D341Med (cell line): ENCODE data around the gene HYAL3.
"Not testable (repeated sequence)": the region's sequence is repeated elsewhere in the genome, so short reads cannot be mapped to it uniquely, and the experiment has no call there.

Source experiments
- DNase-seq: peaks from one replicate; pipeline ENCODE4 v3.0.0; 2012; ENCODE audit warnings: low spot score

The HYAL3 gene

DNA sequence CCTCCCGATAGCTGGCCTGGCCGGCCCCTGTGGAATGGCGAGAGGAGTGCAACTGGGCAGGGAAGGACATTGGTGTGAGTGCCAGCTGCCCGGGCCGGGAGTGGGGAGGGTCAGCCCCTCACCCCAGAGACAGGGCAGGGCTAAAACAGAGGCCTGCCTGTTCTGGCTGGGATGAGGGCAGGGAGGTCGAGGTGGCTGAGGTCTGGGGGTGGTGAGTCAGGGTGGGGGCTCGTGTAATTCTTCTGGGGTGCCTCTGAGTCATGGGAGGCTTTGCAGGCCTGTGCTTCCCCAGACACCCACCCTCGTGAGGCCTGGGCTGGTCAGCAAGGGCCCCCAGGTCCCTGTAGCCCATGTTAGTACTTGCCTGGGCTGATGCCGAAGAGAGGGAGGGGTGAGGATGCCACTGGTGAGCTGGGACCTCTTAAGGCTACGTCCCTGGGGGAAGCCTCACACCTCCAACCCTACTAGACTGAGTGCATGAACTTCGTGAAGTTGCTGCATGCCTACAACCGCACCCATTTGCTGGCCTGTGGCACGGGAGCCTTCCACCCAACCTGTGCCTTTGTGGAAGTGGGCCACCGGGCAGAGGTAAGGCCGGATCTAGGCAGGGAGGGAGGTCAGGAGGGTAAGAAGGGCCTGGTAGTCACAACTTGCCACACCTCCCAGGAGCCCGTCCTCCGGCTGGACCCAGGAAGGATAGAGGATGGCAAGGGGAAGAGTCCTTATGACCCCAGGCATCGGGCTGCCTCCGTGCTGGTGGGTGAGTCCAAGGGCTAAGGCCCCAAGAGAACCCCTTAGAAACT lies 28.6 kb downstream of the HYAL3 start:
- DNase-seq = no peak

DNA sequence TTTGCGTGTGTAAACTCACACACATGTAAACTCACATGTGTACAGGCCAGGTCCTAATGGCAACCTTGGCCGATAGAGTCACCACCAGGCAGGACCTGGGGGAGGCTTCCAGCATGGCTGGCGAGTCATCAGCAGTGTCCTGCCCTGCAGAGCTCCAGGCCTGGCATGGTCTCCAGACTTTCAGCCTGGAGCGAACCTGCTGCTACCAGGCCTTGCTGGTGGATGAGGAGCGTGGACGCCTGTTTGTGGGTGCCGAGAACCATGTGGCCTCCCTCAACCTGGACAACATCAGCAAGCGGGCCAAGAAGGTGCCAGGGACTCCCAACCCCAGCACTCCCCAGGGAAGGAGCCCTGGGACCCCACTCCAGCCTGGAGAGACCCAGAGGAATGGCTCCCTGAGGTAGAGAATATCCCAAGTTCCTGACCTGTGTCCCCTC lies 29.2 kb downstream of the HYAL3 start:
- no peak for DNase-seq

DNA sequence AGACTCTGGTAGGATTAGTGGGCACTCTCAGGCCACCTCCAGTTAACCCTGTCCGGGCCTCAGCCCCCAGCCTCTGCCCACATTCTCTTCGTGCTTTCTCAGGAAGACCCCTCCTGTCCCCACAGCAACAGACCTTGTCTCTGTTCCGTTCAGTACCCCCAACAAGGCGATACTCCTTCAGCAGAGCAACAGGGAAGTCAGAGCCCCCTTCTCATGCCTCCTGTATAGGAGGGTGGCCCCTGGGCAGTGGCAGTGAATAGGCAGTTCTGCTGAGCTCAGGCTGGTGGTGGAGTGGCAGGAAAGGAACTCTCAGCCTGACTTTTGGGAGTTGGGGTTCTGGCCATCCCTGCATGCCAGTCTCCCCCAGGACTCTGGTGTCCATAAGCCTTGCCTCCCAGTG lies 29.7 kb downstream of the HYAL3 start:
- no peak for DNase-seq

DNA sequence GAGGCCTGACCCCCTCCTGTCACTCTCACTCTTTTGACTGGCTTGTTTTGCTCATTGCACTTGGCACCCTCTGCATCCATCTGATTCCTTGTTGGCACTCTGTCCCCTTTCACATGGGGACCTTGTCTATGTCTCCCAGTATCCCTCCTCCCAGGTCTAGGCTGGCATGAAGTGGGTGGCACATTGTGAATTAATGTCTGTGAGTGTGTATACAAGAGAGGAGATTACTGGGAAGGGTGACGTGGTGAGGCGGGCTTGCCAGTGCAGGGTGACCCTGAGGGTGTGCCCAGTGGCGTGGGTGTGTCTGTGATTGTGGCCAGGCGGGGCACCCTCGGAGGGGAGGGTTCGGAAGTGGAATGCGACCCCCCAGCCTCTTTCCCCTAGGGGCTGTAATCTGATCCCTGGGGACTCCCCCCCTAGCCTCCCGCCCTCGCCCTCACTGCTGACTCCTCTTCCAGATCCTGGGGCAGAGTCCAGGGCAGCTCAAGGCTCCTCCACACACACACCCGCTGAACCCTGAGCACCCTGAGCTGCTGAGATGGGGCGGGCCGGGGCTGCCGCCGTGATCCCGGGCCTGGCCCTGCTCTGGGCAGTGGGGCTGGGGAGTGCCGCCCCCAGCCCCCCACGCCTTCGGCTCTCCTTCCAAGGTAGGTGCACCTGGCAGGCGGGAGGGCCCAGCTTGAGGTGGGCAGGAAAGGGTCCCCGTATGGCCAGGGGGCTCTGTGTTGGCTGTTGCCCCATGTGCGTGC lies 30.3 kb downstream of the HYAL3 start, which contains the start of gene SEMA3B:
Gene SEMA3B, plus strand, starts transcription at position 445 of the 749 bp plus-strand sequence. Its CDS starts 94 bp downstream, at position 539.
- peak; percentile 56 for DNase-seq

DNA sequence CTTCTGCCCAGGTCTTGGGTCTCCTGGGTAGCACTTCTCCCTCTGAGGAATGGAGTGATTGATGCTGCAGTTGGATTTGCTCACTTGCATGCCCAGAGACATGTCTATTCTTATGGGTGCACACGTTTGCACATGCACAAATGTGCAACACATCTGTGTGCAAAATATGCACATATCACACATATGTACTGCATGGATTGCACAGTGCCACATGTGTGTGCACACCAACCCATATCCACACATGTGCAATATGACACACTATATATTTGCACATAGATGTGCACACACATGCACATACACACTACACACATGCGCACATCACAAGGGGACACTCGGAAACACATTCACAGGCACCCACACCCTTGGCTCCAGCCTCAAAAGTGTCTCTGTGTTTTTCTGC lies 30.9 kb downstream of the HYAL3 start:
- no peak for DNase-seq

DNA sequence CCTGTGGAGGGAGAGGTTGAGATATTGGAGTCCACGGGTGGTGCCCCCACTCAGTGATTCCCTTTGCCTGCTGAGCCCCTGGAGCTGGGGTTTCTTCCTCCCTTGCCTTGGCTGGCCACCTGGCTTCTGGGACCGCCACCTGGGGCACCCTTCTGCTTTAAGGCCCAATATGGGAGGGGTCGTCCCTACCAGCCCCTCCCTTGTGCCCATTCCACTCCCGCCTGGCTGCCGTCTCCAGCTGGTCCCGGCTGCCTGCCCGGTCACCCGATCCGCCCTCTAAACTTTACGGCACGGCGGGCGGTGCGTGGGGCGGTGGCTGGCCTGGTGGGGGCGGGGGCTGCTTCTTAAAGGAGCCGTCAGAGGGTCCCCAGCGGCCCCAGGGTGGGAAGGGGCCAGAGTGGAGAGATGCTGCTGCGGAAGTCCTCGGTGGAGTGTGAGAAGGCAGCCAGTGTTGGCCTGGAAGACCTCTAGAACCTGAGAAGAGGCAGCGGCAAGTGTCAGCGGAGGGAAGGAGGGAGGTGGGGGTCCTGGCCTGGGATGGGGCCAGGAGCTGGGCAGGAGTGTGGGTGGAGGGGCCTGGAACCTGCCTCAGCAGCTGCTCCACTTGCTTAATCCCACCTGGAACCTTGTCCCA lies 31.8 kb downstream of the HYAL3 start:
- DNase-seq = peak; percentile 49

DNA sequence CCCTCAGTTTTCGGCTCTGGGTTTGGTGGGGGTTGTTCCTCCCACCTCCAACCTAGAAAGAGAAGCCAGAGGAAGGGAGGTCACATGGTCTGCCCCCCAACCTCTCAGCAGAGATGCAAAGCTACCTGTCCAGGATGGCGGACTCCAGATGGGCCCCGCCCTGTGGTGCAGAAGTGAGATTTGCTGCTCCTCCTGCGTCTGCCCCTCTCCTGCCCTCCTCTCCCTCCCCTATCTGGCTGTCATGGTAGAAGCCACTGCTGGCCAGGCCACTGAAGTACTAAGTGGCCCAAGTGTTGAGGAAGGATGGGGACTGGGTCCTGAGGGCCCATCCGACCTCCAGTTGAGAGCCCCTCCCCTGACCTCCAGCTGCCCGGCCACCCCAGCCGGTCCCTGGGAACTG lies 32.4 kb downstream of the HYAL3 start:
- DNase-seq = no peak

DNA sequence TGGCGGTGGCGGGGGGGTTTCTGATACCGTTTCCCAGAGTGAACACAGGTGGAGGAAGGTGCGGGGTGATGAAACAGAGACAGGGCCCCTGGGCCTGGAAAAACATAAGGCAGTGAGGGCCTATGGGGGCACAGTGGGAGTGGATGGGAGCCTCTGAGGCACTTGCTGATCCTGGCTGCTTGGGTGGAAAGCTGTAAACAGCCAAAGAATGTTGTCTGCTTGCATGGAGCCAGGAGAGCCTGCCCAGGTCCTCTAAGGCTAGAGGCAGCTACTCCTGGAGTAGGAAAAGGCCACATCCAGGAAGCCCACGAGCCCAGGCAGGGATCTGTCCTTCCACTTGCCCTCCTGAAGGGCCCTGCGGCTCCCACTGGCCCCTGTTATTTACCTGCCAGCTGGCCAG lies 33.2 kb downstream of the HYAL3 start:
- DNase-seq = no peak

DNA sequence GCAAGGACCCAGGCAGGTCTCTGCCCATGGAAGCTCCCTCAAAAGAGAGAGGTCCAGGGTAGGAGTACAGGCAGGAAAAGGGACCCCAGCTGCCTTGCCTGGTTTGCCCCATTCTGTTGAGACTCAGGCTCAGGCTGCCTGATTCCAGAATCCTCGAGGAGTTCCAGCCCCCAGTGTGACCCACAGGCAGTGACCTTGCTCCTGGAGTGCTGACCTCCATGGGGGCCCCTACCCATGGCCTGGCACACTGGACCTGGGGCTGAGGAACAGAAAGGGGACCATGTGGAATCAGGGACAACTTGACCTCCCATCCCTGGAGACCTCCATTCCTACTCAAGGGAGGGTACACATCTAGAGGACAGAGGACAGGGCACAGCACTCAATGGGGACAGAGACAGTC lies 33.6 kb downstream of the HYAL3 start:
- DNase-seq = no peak

DNA sequence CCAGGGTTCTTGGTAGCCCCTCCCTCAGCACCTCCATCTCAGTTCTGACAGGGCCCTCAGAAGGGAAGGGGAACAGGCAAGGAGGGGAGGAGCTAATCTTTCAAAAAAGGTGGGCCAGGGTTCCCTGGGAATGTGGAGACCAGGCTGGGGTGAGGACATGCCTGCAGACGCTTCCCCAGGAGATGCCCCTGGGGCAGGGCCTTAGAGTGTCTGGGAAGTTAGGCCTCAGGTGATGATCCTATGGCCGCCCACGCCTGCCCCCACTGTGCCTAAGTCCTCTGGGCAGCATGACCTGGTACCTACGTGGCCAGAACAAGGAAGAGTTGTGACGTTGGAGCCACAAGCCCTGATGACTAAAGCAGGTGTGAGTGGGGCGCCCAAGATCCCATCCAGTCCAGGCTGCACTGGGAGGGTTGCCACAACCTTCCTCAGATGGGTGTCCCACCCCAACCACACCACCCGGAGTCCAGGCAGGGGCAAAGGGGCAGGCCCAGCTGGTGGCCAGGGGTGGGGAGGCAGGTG lies 34.2 kb downstream of the HYAL3 start:
- DNase-seq = no peak

DNA sequence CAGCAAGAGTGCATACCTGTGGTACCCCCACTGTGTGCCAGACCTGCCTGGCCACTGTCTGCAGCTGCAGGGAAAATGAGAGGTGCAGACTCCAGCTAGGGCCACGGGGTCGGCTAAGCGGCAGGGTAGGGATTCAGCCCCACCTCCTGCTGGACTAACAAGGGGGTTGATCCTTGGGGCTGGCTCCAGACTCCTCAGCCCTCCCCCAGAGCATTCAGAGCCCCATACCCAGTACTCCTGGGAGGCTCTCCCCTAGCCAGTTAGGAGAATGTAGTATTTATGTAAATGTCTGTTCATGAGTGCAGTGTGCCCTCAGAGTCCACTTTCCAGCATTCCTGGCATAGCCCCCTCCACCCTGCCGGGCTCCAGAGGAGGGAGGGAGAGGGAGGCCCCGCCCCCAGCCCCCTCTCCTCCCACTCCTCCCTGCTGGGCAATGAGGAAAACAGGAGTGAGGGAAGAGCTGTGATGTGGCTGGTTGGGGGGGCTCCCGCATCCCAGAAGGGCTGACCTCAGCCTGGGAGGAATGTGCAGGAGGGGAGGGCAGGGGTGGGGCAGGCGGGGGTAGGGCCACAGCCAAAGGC lies 34.7 kb downstream of the HYAL3 start:
- no peak for DNase-seq

DNA sequence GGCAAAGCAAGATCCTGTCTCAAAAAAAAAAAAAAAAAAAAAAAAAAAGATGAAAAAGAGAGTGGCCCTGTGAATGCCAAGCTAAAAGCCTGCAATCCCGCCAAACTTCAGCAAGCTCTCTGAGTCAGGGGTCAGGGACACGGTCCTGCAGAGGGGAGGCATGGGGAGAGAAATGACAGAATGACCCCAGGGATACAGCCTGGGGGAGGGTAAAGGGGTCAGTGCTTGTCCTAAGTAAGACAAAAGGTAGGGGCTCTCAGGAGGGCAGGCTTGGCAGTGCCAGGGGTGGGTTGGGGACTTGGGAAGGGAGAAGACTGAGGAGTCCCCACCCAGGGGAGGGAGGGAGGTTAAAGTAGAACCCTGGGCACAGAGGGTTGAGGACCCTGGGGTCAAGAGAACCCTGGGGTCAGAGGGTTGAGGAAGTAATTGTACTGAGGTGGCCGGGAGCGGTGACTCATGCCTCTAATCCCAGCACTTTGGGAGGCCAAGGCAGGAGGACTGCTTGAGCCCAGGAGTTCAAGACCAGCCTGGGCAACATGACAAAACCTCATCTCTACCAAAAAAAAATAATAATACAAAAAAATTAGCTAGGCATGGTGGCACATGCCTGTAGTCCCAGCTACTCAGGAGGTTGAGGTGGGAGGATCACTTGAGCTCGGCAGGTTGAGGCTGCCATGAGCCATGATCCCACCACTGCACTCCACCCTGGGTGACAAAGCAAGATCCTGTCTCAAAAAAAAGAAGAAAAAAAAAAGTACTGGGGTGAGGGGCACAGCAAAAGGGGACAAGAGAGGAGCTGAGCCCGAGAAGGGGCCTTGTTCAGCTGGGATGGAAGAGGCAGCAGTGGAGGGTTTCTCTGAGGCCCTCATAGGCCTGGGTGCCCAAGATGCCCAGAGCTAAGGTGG lies 35.5 kb downstream of the HYAL3 start:
- DNase-seq = no peak

DNA sequence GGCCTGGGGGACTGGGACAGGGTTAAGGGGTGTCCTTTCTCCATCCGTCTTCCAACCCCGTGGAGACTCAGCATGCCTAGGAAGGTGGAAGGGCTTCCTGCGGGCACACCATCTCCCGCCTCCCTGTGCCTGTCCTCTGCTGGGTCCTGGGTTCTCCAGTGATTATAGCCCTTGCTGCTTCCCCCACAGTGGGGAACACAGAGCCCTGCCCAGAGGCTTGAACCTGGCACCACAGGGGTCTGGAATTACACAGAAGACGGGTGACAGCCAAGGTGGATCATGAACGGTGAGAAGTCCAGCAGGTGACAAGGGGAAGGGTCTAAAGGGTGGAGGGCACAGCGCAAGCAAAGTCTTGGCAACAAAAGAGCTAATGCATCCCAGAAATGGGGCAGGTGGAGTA lies 36.4 kb downstream of the HYAL3 start:
- DNase-seq = no peak

DNA sequence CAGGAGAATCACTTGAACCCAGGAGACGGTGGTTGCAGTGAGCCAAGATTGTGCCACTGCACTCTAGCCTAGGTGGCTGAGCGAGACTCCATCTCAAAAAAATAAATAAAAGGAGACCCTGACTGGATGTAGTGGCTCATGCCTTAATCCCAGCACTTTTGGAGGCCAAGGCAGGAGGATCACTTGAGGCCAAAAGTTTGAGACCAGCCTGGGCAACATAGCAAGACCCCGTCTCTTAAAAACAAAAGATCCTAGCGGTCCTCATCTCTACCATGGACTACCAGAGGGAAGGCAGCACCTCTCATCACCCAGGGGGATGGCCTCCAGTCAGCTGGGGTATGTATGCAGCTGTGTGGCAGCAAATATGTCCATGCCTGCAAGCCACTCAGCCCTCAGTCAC lies 37.0 kb downstream of the HYAL3 start:
- DNase-seq = not testable (repeated sequence)

DNA sequence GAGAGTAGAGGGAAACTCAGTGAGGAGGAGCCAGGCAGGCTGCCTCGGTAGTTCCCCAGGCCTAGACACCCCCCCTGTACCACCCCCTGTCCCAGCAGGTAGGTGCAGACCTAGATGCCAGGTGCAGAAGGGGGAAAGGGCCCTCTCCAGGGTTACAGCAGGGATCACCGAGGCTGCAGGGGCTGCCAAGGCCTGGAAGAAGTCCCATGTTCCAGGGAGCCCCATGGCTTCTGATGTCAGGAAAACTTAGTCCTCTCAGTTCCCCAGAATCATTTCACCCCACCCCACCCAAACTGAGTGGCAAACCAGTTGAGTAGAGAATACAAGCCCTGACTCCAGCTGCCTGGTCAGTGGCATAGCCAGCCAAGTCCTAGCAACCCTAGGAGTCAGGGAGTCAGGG lies 37.7 kb downstream of the HYAL3 start:
- DNase-seq = no peak

DNA sequence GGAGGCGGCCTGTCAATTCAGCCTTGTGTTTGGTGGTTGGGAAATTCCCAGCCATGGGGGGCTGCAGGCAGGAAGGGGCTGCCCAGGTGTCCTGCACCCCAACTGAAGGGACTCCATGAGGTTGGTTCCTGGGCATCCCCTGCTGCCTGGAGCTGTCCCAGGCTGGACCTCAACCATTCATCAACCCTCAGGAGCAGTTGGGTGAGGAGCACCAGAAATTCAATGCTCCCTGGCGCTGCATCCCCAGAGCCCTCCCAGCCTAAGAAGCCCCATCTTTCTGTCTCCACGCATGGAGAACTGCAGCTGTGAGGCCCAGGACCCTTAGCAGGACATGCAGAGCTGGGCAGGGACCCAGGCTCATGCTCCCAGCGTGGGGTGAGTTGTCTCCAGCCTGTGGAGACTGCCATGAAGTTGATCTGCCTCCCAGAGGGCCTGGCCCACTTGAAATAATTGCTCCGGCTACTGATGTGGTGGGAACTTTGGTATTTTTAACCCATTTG lies 38.2 kb downstream of the HYAL3 start:
- DNase-seq = no peak

DNA sequence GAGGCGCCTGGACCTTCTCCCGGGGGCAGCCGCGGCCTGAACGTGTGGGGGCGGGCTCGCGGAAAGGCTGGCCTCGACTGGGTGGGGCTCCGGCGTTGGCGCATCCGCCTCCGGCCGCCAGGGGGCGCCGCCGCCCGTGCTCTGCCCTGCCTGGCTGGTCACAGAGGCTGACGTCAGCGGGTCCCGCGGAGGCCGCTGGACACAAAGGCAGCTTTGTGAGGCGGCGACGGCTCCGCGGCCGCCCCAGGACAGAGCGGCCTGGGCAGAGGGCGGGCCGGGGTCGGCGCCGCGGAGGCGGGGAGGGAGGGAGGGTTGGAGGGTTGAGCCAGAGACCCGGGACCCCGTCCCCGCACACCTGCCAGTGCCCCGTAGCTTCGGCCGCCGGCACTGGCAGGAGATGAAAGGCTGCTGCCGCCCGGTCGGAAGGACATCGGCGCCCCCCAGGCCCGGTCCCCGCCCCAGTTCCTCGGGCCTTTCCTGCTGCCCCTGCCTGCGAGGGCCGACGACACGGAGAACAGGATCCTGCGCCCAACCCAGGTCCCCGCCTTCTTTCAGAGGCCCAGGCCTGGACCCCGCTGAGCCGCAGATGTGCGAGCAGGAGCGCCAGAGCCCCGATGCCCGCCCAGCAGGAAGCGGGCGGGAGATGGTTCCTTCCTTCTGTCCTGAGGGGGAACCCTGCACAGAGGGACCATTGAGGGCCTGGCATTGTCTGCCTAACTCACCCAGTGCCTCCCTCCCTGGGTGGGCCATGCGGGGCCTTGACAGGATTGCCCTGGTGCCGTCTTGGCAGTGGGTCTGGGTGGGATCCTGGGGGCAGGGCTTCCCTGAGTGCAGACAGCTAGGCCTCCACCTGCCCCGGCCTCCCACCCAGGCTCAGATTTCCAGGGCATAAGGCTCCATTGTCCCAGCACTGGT lies 38.9 kb downstream of the HYAL3 start:
- peak; percentile 98 for DNase-seq

DNA sequence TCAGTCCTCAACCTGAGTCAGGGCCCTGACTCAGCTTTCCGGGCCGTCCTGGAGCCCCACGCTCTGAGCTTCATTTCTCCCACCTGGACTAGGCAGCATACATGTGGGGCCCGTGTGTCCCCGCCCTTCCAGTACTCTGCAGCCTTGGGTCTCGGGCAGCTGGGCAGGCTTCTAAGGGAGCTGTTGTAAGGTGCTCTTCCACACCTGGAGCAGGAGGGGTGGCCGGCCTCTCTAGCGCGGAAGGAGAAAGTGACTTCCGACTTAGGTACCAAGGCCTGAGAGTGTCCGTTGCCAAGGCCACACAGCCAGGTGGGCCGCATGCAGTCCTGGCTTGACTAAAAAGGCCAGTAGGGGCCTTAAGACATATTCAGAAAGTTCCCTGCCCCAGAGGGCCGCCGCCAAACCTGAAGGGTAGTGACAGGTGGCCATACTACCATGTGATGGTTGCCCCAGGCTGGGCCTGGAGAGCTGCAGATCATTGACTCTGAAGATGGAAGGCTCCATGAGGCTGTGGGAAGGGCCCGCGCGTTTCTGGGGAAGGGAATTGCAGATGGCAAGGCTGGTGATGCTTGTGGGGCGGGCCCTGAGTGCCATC lies 39.7 kb downstream of the HYAL3 start:
- no peak for DNase-seq

DNA sequence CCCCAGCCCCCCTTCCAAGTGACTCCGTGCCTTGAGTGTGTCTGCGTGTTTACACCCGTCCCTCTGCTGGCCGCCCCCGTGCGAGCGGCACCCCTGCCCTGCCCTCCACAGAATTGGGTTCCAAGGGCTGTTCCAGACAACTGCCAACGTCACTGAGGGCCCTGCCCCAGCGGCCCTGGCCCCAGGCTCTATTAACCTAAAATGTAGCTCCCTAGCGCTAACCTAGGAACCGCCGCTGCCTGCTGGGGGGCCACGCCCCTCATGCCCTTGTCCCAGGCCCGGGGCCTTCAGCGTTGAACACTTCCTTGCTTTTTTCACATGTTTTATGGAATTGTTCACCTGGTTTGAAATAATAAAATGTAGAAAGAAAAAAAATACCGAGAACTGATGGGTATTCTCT lies 40.2 kb downstream of the HYAL3 start:
- DNase-seq = no peak
